Caco-2 (cell line): ENCODE measurements around the gene GABBR1. TPM values are rescaled to one million over a fixed set of nuclear protein-coding genes. Genes with fewer than 3 reads are reported as not detected.

Experiments used
- BruUV-seq: library from RNA; stranded (reverse); fragments of 400-500 nt; replicated peaks from 2 replicates; lab custom pipeline; 2021; lab: Mats Ljungman, UMichigan
- CTCF ChIA-PET: fragments of 300-600 bp; sonication (Branson Sonifier 250); formaldehyde crosslinking; loops from one replicate; lab custom pipeline; 2022; ENCODE audit warnings: antibody characterized with exemption; lab: Charles Lee
- POLR2A ChIA-PET: fragments of 300-600 bp; sonication (Branson Sonifier 250); formaldehyde crosslinking; loops from one replicate; lab custom pipeline; 2022; ENCODE audit warnings: antibody characterized with exemption; lab: Charles Lee
- DNase-seq, 2 experiments: peaks; one replicate each; pipeline versions ENCODE4 v3.0.0 to v3.0.0-alpha.2; 2020 to 2022
- H3K27me3 ChIP-seq: replicated peaks from 2 replicates; pipeline ENCODE4 v1.6.0; 2011; ENCODE audit warnings: low read length; ENCODE audit not compliant: control insufficient read depth, insufficient read depth
- H3K36me3 ChIP-seq: 2 replicates; pipeline ENCODE4 v1.5.1; 2011; ENCODE audit warnings: low read length; ENCODE audit not compliant: control insufficient read depth, insufficient read depth
- H3K4me1 ChIP-seq: fragments of 250-450 bp; sonication (Bioruptor Pico); 2 replicates; pipeline ENCODE4 v1.5.1; 2020; ENCODE audit warnings: mild to moderate bottlenecking
- H3K4me3 ChIP-seq: 2 replicates; pipeline ENCODE4 v1.5.1; 2011; ENCODE audit warnings: low read depth, mild to moderate bottlenecking, control low read depth, low read length
- H3K9me3 ChIP-seq: fragments of 250-450 bp; sonication (Bioruptor Pico); 2 replicates; pipeline ENCODE4 v1.5.1; 2020; ENCODE audit warnings: mild to moderate bottlenecking, moderate library complexity
- H3K27ac Mint-ChIP-seq: one replicate; pipeline ENCODE4 v1.8.0; 2022; ENCODE audit warnings: mixed read lengths; ENCODE audit not compliant: unreplicated experiment
- H3K27me3 Mint-ChIP-seq: one replicate; pipeline ENCODE4 v1.8.0; 2022; ENCODE audit warnings: mixed read lengths; ENCODE audit not compliant: insufficient read depth, unreplicated experiment
- H3K36me3 Mint-ChIP-seq: one replicate; pipeline ENCODE4 v1.8.0; 2022; ENCODE audit warnings: mild to moderate bottlenecking, mixed read lengths; ENCODE audit not compliant: insufficient read depth, unreplicated experiment
- H3K4me1 Mint-ChIP-seq: one replicate; pipeline ENCODE4 v1.8.0; 2022; ENCODE audit warnings: low read depth, mixed read lengths; ENCODE audit not compliant: unreplicated experiment
- H3K4me3 Mint-ChIP-seq: one replicate; pipeline ENCODE4 v1.8.0; 2022; ENCODE audit warnings: mild to moderate bottlenecking, moderate library complexity, mixed read lengths; ENCODE audit not compliant: unreplicated experiment
- H3K9me3 Mint-ChIP-seq: one replicate; pipeline ENCODE4 v1.8.0; 2022; ENCODE audit warnings: mixed read lengths; ENCODE audit not compliant: unreplicated experiment
- intact Hi-C: fragments of 100-400 bp; cut with micrococcal nuclease; formaldehyde crosslinking; loops from one replicate; pipeline ENCODE4 v1.10.0; 2022; ENCODE audit not compliant: unreplicated experiment
- total RNA-seq: library from RNA; stranded (reverse); gene quantifications from 2 replicates; pipeline ENCODE4 v1.2.3, GENCODE V29; 2022
- TF ChIP-seq, protein P1 (sequence below), 2 experiments: fragments of 200-600 bp in 1 of 2; IDR thresholded peaks; 1 replicate in 1 of 2; 2 replicates in 1 of 2; pipeline versions ENCODE4 v1.5.1 to v1.8.0; 2011 to 2022; ENCODE audit warnings: antibody characterized with exemption in 1 of 2, control low read depth in 1 of 2, inconsistent platforms in 1 of 2, low read depth in 1 of 2, low read length in 1 of 2, mild to moderate bottlenecking in 1 of 2, moderate library complexity in 1 of 2; ENCODE audit not compliant: insufficient read depth in 1 of 2, severe bottlenecking in 1 of 2, unreplicated experiment in 1 of 2

The GABBR1 gene
- total RNA-seq, 1 experiment from 2014 or later = 3.3 TPM

DNA sequence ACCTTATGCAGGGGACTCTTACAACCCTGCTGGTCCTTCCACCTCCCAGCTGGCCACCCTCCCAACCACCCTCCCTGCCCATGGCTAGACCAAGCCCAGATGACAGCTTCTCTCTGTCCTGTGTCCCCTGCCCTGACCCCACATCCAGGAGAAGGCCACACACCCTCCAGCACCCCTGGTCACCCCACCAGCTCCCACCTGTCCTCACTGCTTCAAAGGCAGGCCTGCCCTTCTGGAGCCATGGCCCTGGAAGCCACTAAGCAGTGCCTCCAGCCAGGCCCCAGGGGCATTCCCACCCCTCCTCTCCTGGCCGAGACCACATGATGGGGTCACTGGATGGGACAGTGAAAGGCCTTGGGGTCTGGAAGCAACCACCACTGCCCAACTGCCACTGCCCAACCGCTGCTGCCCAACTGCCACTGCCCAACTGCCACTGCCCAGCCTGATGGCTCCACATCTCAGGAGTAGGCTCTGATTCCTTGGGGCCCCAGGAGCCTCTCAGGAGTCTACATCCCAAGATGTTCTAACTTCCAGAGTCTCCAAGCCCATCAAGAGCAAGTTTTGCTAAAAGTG is 103.9 kb downstream of the GABBR1 start:
- BruUV-seq = no TSS peak
- no peaks in the 10 kb centered on the region for H3K9me3 ChIP-seq
- TF ChIP-seq, protein P1, sequence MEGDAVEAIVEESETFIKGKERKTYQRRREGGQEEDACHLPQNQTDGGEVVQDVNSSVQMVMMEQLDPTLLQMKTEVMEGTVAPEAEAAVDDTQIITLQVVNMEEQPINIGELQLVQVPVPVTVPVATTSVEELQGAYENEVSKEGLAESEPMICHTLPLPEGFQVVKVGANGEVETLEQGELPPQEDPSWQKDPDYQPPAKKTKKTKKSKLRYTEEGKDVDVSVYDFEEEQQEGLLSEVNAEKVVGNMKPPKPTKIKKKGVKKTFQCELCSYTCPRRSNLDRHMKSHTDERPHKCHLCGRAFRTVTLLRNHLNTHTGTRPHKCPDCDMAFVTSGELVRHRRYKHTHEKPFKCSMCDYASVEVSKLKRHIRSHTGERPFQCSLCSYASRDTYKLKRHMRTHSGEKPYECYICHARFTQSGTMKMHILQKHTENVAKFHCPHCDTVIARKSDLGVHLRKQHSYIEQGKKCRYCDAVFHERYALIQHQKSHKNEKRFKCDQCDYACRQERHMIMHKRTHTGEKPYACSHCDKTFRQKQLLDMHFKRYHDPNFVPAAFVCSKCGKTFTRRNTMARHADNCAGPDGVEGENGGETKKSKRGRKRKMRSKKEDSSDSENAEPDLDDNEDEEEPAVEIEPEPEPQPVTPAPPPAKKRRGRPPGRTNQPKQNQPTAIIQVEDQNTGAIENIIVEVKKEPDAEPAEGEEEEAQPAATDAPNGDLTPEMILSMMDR (IDR thresholded peaks at IDR 0.05; ENCODE audit: insufficient read depth in 1 of 2, low read depth in 1 of 2, low read length in 1 of 2, severe bottlenecking in 1 of 2, unreplicated experiment in 1 of 2) = no peak
- Mint-ChIP-seq H3K27me3 (peaks cover 5% of the 10 kb centered on the region), H3K4me3 (no peak overlapping the region), H3K9me3 (no peaks in the 10 kb centered on the region), H3K36me3 (no peaks in the 10 kb centered on the region), H3K27ac (no peak overlapping the region), H3K4me1 (no peaks in the 10 kb centered on the region)
- POLR2A ChIA-PET = no interaction called here
- no peaks in the 10 kb centered on the region for H3K27me3 ChIP-seq
- H3K4me1 ChIP-seq = no peaks in the 10 kb centered on the region
- no peak overlapping the region for H3K4me3 ChIP-seq
- H3K36me3 ChIP-seq = no peaks in the 10 kb centered on the region
- CTCF ChIA-PET = no interaction called here
- DNase-seq = no peak
- intact Hi-C loops = no loop called here

DNA sequence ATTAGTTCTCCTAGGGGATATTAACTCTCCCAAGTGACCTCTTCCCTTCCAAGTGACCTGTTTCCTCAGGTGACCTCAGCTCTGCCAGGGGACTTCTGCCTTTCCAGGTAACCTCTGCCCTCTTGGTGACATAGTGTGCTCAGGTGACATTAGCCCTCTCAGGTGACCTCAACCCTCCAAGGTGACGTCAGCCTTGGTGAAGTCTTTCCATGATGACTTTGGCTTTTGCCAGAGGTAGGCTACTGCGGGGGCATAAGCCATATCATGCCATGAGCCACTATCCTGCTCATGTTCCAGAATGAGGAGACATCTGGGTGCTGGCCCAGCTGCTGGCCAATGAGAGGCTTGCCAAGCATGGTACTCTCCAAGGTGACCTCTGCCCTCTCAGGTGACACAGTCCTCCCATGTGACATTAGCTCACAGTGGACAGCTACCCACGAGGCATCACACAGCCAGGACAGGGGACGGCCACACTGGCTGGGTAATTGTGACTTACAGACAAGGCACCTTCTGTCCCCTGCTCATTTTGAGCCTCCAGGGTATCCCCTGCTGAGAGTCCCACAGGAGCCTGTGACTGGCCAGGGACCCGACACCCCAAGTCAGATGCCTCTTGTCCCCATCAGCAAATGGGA is 104.6 kb downstream of the GABBR1 start:
- Mint-ChIP-seq H3K27me3 (peaks cover 5% of the 10 kb centered on the region), H3K36me3 (no peaks in the 10 kb centered on the region), H3K9me3 (no peaks in the 10 kb centered on the region), H3K27ac (no peak overlapping the region), H3K4me1 (no peaks in the 10 kb centered on the region), H3K4me3 (no peak overlapping the region)
- intact Hi-C loops = no loop called here
- H3K4me1 ChIP-seq = no peaks in the 10 kb centered on the region
- TF ChIP-seq, protein P1 (IDR thresholded peaks at IDR 0.05; ENCODE audit: insufficient read depth in 1 of 2, low read depth in 1 of 2, low read length in 1 of 2, severe bottlenecking in 1 of 2, unreplicated experiment in 1 of 2) = no peak
- H3K9me3 ChIP-seq = peaks cover 4% of the 10 kb centered on the region; the same call in 1 of the 2 replicates
- no peak overlapping the region for H3K4me3 ChIP-seq
- no peaks in the 10 kb centered on the region for H3K36me3 ChIP-seq
- no peak for DNase-seq
- no TSS peak for BruUV-seq
- POLR2A ChIA-PET = no interaction called here
- no peaks in the 10 kb centered on the region for H3K27me3 ChIP-seq
- CTCF ChIA-PET = no interaction called here

DNA sequence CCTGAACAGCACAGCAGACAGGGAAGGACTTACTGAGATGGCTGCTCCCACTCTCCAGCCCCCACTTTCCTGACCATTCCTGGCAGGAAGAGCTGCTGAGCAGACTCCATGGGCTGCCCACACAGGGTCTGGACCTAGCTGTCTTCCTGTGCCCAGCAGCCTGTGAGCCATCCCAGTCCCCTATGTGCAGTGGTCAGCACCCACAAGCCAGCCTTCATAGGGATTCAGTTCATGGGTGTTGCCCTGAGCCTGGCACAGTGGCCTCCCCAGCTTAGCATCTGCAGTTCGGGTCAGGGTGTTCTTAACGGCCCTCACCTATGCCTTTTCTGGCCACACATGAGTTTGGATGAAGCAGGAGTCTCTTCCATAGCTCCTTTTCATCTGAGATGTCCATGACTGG is 105.4 kb downstream of the GABBR1 start:
- Mint-ChIP-seq H3K4me3 (no peak overlapping the region), H3K27me3 (peaks cover 5% of the 10 kb centered on the region), H3K36me3 (no peaks in the 10 kb centered on the region), H3K27ac (no peak overlapping the region), H3K4me1 (no peaks in the 10 kb centered on the region), H3K9me3 (peaks cover 8% of the 10 kb centered on the region)
- Histone ChIP-seq H3K9me3 (peaks cover 4% of the 10 kb centered on the region; the same call in 1 of the 2 replicates), H3K4me1 (no peaks in the 10 kb centered on the region), H3K36me3 (no peaks in the 10 kb centered on the region), H3K4me3 (no peak overlapping the region), H3K27me3 (no peaks in the 10 kb centered on the region)
- ChIA-PET POLR2A (no interaction called here), CTCF (no interaction called here)
- TF ChIP-seq, protein P1 (IDR thresholded peaks at IDR 0.05; ENCODE audit: insufficient read depth in 1 of 2, low read depth in 1 of 2, low read length in 1 of 2, severe bottlenecking in 1 of 2, unreplicated experiment in 1 of 2) = no peak
- no TSS peak for BruUV-seq
- DNase-seq = no peak
- intact Hi-C loops = no loop called here
